Neural crest cell (in vitro differentiated cells): ENCODE measurements around the gene C10orf120. TPM values are rescaled to one million over a fixed set of nuclear protein-coding genes. Genes with fewer than 3 reads are reported as not detected.

ENCODE experiments used
- DNase-seq: peaks from one replicate; pipeline ENCODE4 v3.0.0; 2021; ENCODE audit warnings: low read depth, mixed read lengths, low spot score
- H3K27ac Mint-ChIP-seq: one replicate; pipeline ENCODE4 v1.8.0; 2021; ENCODE audit warnings: mild to moderate bottlenecking, mixed read lengths; ENCODE audit not compliant: unreplicated experiment
- H3K27me3 Mint-ChIP-seq: 2 replicates; pipeline ENCODE4 v1.8.0; 2021; ENCODE audit warnings: low read depth, mild to moderate bottlenecking, mixed read lengths
- H3K36me3 Mint-ChIP-seq: 2 replicates; pipeline ENCODE4 v1.8.0; 2021; ENCODE audit warnings: low read depth, mild to moderate bottlenecking, mixed read lengths
- H3K4me1 Mint-ChIP-seq: 2 replicates; pipeline ENCODE4 v1.8.0; 2021; ENCODE audit warnings: mixed read lengths
- H3K4me3 Mint-ChIP-seq: one replicate; pipeline ENCODE4 v1.8.0; 2021; ENCODE audit warnings: mild to moderate bottlenecking, mixed read lengths
- H3K9me3 Mint-ChIP-seq: 2 replicates; pipeline ENCODE4 v1.8.0; 2021; ENCODE audit warnings: mixed read lengths
- long read RNA-seq: library from polyadenylated mRNA; unstranded; transcript quantifications from one replicate; pipeline ENCODE4 v2.0.0, GENCODE V29; 2020
- total RNA-seq: library from RNA; stranded (reverse); gene quantifications from 2 replicates; pipeline ENCODE4 v1.2.1, GENCODE V29; 2021
- TF ChIP-seq, protein P1 (sequence below): fragments of 200-600 bp; sonication (generic); conservative IDR thresholded peaks from 2 replicates; pipeline ENCODE4 v1.5.0; 2021; ENCODE audit warnings: antibody characterized with exemption, mild to moderate bottlenecking

The C10orf120 gene
- total RNA-seq, result not detected in 2 replicates
- long read RNA-seq, result 0 reads

DNA sequence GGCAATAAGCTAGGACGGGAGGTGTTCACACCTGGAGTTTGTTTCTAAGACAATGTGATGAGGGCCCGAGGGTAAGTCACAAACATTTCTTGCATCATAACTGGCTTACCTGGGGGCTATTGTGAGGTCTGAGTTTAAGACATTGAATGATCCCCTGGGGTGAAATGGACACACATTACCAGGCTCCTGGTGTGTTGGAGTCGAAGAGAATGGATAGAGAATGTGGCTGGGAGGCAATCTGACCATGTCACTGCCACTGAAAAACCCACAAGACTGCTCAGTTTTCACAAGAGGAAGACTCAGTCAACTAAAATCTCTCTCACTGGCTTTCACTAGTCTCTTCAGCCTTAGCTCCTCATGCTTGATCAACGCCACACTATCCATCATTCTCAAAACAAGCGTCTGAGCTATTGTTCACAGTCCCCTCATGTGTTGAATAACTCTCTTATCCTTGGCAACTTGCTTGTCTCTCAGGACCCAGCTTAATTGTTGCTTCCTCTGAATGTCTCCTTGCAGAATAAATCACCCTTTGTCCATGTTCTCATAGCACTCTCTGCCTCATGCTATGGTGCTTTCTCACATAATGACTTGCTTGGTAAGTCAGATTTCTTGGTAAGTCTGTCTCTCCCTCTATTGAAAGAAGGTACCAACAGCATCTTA, at the start of gene C10orf120:
TSS of gene C10orf120 (minus strand) at position 51 of the 660 bp plus-strand sequence. CDS start 56 bp downstream, outside the sequence.
- Mint-ChIP-seq H3K27ac (peak within 1 kb of the TSS; percentile 24), H3K4me1 (peaks cover 45% of the 10 kb centered on the region), H3K4me3 (no peak within 1 kb of the TSS), H3K36me3 (no peaks in the 10 kb centered on the region), H3K9me3 (peaks cover 4% of the 10 kb centered on the region), H3K27me3 (peaks cover 15% of the 10 kb centered on the region)
- TF ChIP-seq, protein P1, sequence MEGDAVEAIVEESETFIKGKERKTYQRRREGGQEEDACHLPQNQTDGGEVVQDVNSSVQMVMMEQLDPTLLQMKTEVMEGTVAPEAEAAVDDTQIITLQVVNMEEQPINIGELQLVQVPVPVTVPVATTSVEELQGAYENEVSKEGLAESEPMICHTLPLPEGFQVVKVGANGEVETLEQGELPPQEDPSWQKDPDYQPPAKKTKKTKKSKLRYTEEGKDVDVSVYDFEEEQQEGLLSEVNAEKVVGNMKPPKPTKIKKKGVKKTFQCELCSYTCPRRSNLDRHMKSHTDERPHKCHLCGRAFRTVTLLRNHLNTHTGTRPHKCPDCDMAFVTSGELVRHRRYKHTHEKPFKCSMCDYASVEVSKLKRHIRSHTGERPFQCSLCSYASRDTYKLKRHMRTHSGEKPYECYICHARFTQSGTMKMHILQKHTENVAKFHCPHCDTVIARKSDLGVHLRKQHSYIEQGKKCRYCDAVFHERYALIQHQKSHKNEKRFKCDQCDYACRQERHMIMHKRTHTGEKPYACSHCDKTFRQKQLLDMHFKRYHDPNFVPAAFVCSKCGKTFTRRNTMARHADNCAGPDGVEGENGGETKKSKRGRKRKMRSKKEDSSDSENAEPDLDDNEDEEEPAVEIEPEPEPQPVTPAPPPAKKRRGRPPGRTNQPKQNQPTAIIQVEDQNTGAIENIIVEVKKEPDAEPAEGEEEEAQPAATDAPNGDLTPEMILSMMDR, result no peak
- DNase-seq, result no peak

DNA sequence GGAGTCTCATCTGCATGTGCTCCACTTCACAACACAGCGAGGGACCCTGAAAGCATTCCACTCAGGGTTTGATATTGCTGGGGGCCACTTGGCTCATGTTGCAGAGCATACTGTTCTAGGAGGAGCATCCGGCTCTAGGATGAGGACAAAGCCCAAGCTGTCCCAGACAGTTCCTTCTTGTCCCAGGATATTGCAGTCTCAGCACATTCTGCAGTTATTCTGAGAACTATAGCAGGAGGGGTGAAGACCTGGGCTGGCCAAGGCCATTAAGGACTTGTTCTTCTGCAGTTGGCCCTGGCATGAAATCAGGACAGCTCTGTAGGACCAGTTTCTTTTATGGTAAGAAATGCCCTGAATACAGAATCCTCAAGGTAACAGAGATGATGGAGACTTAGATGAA, 48.9 kb upstream of the C10orf120 start:
- Mint-ChIP-seq H3K9me3 (no peaks in the 10 kb centered on the region), H3K4me1 (no peaks in the 10 kb centered on the region), H3K36me3 (no peaks in the 10 kb centered on the region), H3K27ac (no peak overlapping the region), H3K27me3 (peaks cover 27% of the 10 kb centered on the region), H3K4me3 (no peak overlapping the region)
- TF ChIP-seq, protein P1, result no peak
- no peak for DNase-seq

DNA sequence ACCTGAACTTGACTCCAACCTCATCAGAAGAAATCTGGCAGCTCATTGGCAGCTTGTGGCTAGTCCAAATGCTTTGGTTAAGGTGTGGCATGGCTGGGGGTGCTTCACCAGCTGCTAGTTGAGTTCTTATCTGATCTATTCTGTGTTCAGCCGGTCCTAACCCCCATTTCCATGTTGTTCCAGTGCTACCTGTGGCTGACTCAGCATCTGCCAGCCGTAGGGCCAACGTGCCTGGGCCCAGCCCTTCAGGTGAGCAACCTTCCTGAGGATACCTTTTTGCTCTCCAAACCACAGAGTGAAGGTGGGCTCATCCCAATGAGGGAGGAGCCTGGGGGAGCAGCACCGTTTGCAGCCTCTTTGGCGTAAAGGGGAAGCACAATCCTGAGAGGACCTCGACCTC, 46.8 kb upstream of the C10orf120 start:
- H3K27me3 Mint-ChIP-seq, result peaks cover 41% of the 10 kb centered on the region
- H3K4me3 Mint-ChIP-seq, result no peak overlapping the region
- no peak for DNase-seq
- no peaks in the 10 kb centered on the region for H3K36me3 Mint-ChIP-seq
- TF ChIP-seq, protein P1, result no peak
- no peak overlapping the region for H3K27ac Mint-ChIP-seq
- H3K4me1 Mint-ChIP-seq, result no peaks in the 10 kb centered on the region
- H3K9me3 Mint-ChIP-seq, result no peaks in the 10 kb centered on the region

DNA sequence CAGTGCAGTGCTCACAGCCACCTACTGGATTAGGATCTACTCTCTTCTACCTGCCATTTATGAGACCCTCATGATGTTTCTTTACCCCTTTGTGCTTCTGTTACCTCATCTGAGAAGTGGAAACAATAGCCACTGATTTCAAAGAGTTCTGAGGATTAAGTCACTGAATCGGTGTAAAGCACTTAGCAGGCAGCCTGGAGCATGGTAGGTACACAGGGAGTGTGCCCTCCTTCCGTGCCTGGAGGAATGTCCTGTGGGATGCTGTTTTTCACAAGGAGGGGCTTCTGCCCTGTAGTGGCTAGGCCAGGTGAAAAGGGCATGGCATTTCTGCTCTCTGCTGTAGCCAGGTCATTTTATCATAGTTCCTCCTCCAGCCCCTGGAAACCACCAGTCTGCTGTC, 44.6 kb upstream of the C10orf120 start:
- DNase-seq, result no peak
- no peaks in the 10 kb centered on the region for H3K36me3 Mint-ChIP-seq
- TF ChIP-seq, protein P1, result no peak
- H3K9me3 Mint-ChIP-seq, result no peaks in the 10 kb centered on the region
- peaks cover 43% of the 10 kb centered on the region for H3K27me3 Mint-ChIP-seq
- H3K4me1 Mint-ChIP-seq, result no peaks in the 10 kb centered on the region
- no peak overlapping the region for H3K4me3 Mint-ChIP-seq
- no peak overlapping the region for H3K27ac Mint-ChIP-seq

DNA sequence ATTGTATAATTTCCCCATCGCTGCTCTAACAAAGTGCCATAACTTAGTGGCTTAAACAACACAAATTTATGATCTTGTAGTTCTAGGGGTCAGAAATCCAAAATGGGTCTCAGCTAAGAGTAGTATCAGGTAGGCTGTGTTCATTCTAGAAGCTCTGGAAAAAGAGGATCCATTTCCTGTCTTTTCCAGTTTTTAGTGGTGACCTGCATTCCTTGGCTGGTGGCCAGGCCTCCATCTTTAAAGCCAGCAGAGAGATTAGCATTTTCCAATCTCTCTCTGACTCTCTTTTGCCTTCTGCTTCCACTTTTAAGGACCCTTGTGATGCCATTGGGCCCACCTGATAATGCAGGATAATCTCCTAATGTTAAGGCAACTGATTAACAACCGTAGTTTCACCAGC, 41.0 kb upstream of the C10orf120 start:
- no peak for DNase-seq
- Mint-ChIP-seq H3K27me3 (peaks cover 35% of the 10 kb centered on the region), H3K9me3 (no peaks in the 10 kb centered on the region), H3K27ac (no peak overlapping the region), H3K4me1 (no peaks in the 10 kb centered on the region), H3K4me3 (no peak overlapping the region), H3K36me3 (no peaks in the 10 kb centered on the region)
- TF ChIP-seq, protein P1, result no peak
